Thyroid gland (tissue), 4 donors: ENCODE results near the gene EVA1B. TPM values are rescaled to one million over a fixed set of nuclear protein-coding genes. Genes with fewer than 3 reads are reported as not detected.

Experiments
- DNase-seq, 2 donors: peaks; one replicate each; pipeline ENCODE4 v3.0.0-alpha.2; 2019
- H3K27ac ChIP-seq, 3 donors: fragments of 200-600 bp; sonication (generic); 1 replicate in 2 of 3; 2 replicates in 1 of 3; pipeline ENCODE4 v1.5.1; 2016 to 2019; ENCODE audit warnings: mild to moderate bottlenecking in 1 of 3, moderate library complexity in 1 of 3
- H3K27me3 ChIP-seq: fragments of 200-600 bp; sonication (generic); one replicate; pipeline ENCODE4 v1.5.1; 2019
- H3K36me3 ChIP-seq, 2 donors: fragments of 200-600 bp; sonication (generic); one replicate each; pipeline ENCODE4 v1.5.1; 2016 to 2019
- H3K4me1 ChIP-seq, 2 donors: fragments of 200-600 bp; sonication (generic); one replicate each; pipeline ENCODE4 v1.5.1; 2017 to 2019
- H3K4me3 ChIP-seq, 3 donors: fragments of 200-600 bp; sonication (generic); replicated peaks in 1 of 3; 1 replicate in 2 of 3; 2 replicates in 1 of 3; pipeline ENCODE4 v1.5.1; 2016; ENCODE audit warnings: mild to moderate bottlenecking in 1 of 3
- H3K9me3 ChIP-seq: fragments of 200-600 bp; sonication (generic); one replicate; pipeline ENCODE4 v1.5.1; 2017
- POLR2A ChIP-seq, 2 donors: fragments of 450-650 bp; IDR thresholded peaks; one replicate each; pipeline ENCODE4 v1.6.1; 2017; ENCODE audit warnings: antibody characterized with exemption in 2 of 2, mild to moderate bottlenecking in 2 of 2, moderate library complexity in 1 of 2
- WGBS, 2 donors: methylation state at CpG; one replicate each; pipeline ENCODE4 v1.1.5; 2017; 5-methylcytosine and 5-hydroxymethylcytosine counted together
- intact Hi-C: fragments of 100-400 bp; cut with DNase I; formaldehyde crosslinking; loops from one replicate; pipeline ENCODE4 v1.15.1; 2023
- total RNA-seq, 4 donors: library from RNA; depleted of rRNA; stranded (reverse); fragments of >200 nt; gene quantifications; one replicate each; pipeline ENCODE4 v1.2.3, GENCODE V29; 2016
- TF ChIP-seq, protein P1 (sequence below), 6 experiments: fragments of 200-600 bp in 3 of 6; fragments of 450-650 bp in 3 of 6; sonication (generic) in 3 of 6; IDR thresholded peaks; one replicate each; pipeline ENCODE4 v1.5.1; 2016 to 2019; ENCODE audit warnings: antibody characterized with exemption in 6 of 6, mild to moderate bottlenecking in 2 of 6, inconsistent platforms in 1 of 6, moderate library complexity in 1 of 6

Gene EVA1B
- total RNA-seq, 4 donors from 2014 or later = 30.7 to 71.5 (median 52.5) TPM

DNA sequence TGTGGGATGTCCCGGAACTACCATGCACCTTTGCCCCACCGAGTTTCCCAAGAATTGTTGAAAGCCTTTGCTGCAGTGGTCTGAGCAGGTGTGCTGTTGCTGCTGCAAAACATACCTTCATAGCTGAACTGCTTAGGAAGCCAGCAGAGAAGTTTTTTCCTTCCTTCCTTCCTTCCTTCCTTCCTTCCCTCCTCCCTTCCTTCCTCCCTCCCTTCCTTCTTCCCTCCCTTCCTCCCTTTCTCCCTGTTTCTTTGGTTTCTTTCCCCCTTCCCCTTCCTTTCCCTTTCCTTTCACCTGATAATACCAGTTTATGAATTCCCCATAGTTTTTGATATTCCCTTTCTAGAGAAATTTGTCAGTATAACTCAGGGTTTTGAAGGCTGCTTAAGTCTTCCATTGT is 28.1 kb downstream of the EVA1B start:
- no peak for DNase-seq
- Histone ChIP-seq H3K27ac (peak overlapping the region in 2 of 3 donors; percentile 21 to 64), H3K36me3 (peaks cover 33 to 35% of the 10 kb centered on the region in 2 donors), H3K27me3 (no peaks in the 10 kb centered on the region), H3K4me1 (peaks cover 12 to 41% of the 10 kb centered on the region in 2 donors), H3K4me3 (no peak overlapping the region), H3K9me3 (no peaks in the 10 kb centered on the region)
- intact Hi-C loops = no loop called here
- WGBS, 2 donors = 94% methylated on average over 2 of the region's 2 CpGs
- TF ChIP-seq, protein P1, sequence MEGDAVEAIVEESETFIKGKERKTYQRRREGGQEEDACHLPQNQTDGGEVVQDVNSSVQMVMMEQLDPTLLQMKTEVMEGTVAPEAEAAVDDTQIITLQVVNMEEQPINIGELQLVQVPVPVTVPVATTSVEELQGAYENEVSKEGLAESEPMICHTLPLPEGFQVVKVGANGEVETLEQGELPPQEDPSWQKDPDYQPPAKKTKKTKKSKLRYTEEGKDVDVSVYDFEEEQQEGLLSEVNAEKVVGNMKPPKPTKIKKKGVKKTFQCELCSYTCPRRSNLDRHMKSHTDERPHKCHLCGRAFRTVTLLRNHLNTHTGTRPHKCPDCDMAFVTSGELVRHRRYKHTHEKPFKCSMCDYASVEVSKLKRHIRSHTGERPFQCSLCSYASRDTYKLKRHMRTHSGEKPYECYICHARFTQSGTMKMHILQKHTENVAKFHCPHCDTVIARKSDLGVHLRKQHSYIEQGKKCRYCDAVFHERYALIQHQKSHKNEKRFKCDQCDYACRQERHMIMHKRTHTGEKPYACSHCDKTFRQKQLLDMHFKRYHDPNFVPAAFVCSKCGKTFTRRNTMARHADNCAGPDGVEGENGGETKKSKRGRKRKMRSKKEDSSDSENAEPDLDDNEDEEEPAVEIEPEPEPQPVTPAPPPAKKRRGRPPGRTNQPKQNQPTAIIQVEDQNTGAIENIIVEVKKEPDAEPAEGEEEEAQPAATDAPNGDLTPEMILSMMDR (IDR thresholded peaks at IDR 0.05) = no peak
- TF ChIP-seq POLR2A (IDR thresholded peaks at IDR 0.05) = no peak

- Histone ChIP-seq H3K27ac (peak overlapping the region in 2 of 3 donors; percentile 89 to 92), H3K27me3 (no peaks in the 10 kb centered on the region), H3K36me3 (peaks cover 47 to 48% of the 10 kb centered on the region in 2 donors), H3K9me3 (no peaks in the 10 kb centered on the region), H3K4me3 (no peak overlapping the region), H3K4me1 (peaks cover 15 to 38% of the 10 kb centered on the region in 2 donors)
- WGBS, 2 donors = 89 to 90% methylated on average over 5 of the region's 5 CpGs
- DNase-seq = no peak
- TF ChIP-seq, protein P1 (IDR thresholded peaks at IDR 0.05) = no peak
- TF ChIP-seq POLR2A (IDR thresholded peaks at IDR 0.05) = no peak
- intact Hi-C loops = loop anchor here (5.0 kb wide), 2 partner anchors 135 to 190 kb away; no protein-coding TSS in a partner anchor
These were observed 35.9 kb downstream of the EVA1B start for GRCh38 chr1:36287595-36287994.

- WGBS, 2 donors = 94 to 96% methylated on average over 7 to 11 of the region's 13 CpGs
- peaks cover 15 to 37% of the 10 kb centered on the region in 2 donors for H3K4me1 ChIP-seq
- H3K4me3 ChIP-seq = no peak overlapping the region
- no peaks in the 10 kb centered on the region for H3K9me3 ChIP-seq
- intact Hi-C loops = loop anchor here (5.0 kb wide), 2 partner anchors 135 to 190 kb away; no protein-coding TSS in a partner anchor
- TF ChIP-seq, protein P1 (IDR thresholded peaks at IDR 0.05) = no peak
- no peak for TF ChIP-seq POLR2A (IDR thresholded peaks at IDR 0.05)
- no peak for DNase-seq
- H3K27me3 ChIP-seq = no peaks in the 10 kb centered on the region
- peaks cover 44 to 50% of the 10 kb centered on the region in 2 donors for H3K36me3 ChIP-seq
- H3K27ac ChIP-seq = no peak overlapping the region
These were observed 36.6 kb downstream of the EVA1B start for GRCh38 chr1:36286802-36287201.

DNA sequence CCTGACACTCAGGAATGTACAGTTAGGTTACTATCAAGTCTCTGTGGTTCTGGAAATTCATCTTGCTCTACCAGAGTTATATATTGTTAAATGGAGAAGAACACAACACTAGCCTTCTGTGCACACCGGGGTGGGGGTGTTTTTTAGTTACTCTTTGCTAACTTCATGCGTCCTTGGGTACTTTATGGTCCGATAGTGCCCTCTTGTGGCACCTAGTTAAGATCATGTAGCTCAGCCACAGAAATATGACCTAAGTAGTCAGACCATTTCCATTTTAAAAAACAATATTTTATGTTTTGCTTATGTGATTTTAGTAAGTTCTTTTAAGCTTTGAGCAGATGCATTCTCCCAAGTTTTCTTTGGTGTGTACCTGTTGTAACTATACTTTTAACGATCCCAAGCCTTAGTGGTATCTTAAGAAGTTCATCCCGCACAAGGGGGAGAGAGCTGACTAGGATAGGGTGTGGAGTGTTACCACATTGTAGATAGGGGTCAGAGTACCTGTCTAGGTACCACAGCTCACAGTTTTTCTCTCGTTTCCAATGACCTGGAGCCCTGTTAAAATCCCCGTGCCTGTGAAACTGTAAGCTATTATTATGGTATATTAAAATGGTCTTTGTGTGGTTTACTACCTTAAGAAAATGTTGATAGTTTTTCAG is 37.9 kb downstream of the EVA1B start:
- H3K4me1 ChIP-seq = peaks cover 13 to 25% of the 10 kb centered on the region in 2 donors
- no peak for TF ChIP-seq POLR2A (IDR thresholded peaks at IDR 0.05)
- TF ChIP-seq, protein P1 (IDR thresholded peaks at IDR 0.05) = peak; percentile 22 to 79 (median 74)
- H3K27me3 ChIP-seq = no peaks in the 10 kb centered on the region
- no peak overlapping the region for H3K4me3 ChIP-seq
- intact Hi-C loops = loop anchor here (5.0 kb wide), 2 partner anchors 133 to 188 kb away; no protein-coding TSS in a partner anchor
- 45 to 49% methylated on average over 7 of the region's 7 CpGs for WGBS, 2 donors
- no peak overlapping the region for H3K27ac ChIP-seq
- H3K9me3 ChIP-seq = no peaks in the 10 kb centered on the region
- H3K36me3 ChIP-seq = peaks cover 35 to 47% of the 10 kb centered on the region in 2 donors
- DNase-seq = peak; percentile 69 to 72

- no peak for TF ChIP-seq POLR2A (IDR thresholded peaks at IDR 0.05)
- TF ChIP-seq, protein P1 (IDR thresholded peaks at IDR 0.05) = no peak
- peaks cover 31 to 38% of the 10 kb centered on the region in 2 donors for H3K36me3 ChIP-seq
- H3K27ac ChIP-seq = no peak overlapping the region
- H3K27me3 ChIP-seq = no peaks in the 10 kb centered on the region
- WGBS, 2 donors = 78 to 83% methylated on average over 1 of the region's 1 CpG
- no peaks in the 10 kb centered on the region for H3K9me3 ChIP-seq
- H3K4me1 ChIP-seq = peaks cover 11 to 23% of the 10 kb centered on the region in 2 donors
- H3K4me3 ChIP-seq = no peak overlapping the region
- DNase-seq = no peak
- intact Hi-C loops = no loop called here
These were observed 38.9 kb downstream of the EVA1B start for GRCh38 chr1:36284517-36284916.
